ENCODE measurements around the gene ANKRD40CL.

- TF ChIP-seq POLR2AphosphoS5 (IDR thresholded peaks at IDR 0.05; ENCODE audit: low read depth, low read length) (no peak), POLR2A (IDR thresholded peaks at IDR 0.05; ENCODE audit: low read depth, low read length) (no peak), TAF1 (IDR thresholded peaks at IDR 0.05; ENCODE audit: borderline replicate concordance, low read depth, low read length) (no peak)
These were observed 5.1 kb downstream of the ANKRD40CL start for GRCh38 chr17:50762177-50762576.
